ENCODE data around the gene CDK15. TPM values are rescaled to one million over a fixed set of nuclear protein-coding genes. Genes with fewer than 3 reads are reported as not detected.
"Not testable (repeated sequence)": the region's sequence is repeated elsewhere in the genome, so short reads cannot be mapped to it uniquely, and the experiment has no call there.

The CDK15 gene
- not detected for total RNA-seq

- ATAC-seq (replicated peaks): no peak
- no peak within 1 kb of the TSS for H3K4me3 Mint-ChIP-seq
- no peaks in the 10 kb centered on the region for H3K4me1 Mint-ChIP-seq
- H3K9me3 Mint-ChIP-seq: no peaks in the 10 kb centered on the region
- no peak within 1 kb of the TSS for H3K27ac Mint-ChIP-seq
- H3K36me3 Mint-ChIP-seq (ENCODE audit: low read depth): no peaks in the 10 kb centered on the region
- peaks cover 27% of the 10 kb centered on the region for H3K27me3 Mint-ChIP-seq
Measured at GRCh38 chr2:201806442-201807170, at the start of gene CDK15. Gene CDK15 (plus strand): TSS chr2:201806537. CDS start chr2:201806665, 128 bp downstream.

- Mint-ChIP-seq H3K27me3 (no peaks in the 10 kb centered on the region), H3K4me1 (no peaks in the 10 kb centered on the region), H3K4me3 (no peak overlapping the region), H3K36me3 (ENCODE audit: low read depth) (peaks cover 39% of the 10 kb centered on the region), H3K27ac (no peak overlapping the region), H3K9me3 (no peaks in the 10 kb centered on the region)
- ATAC-seq (replicated peaks): no peak
Measured at GRCh38 chr2:201758234-201758633, 48.1 kb upstream of the CDK15 start.

GRCh38 chr2:201758873-201759272 is 47.5 kb upstream of the CDK15 start:
- no peak overlapping the region for H3K27ac Mint-ChIP-seq

GRCh38 chr2:201759567-201759966 is 46.8 kb upstream of the CDK15 start:
- Mint-ChIP-seq H3K36me3 (ENCODE audit: low read depth) (peaks cover 47% of the 10 kb centered on the region), H3K9me3 (no peaks in the 10 kb centered on the region), H3K4me3 (no peak overlapping the region), H3K27me3 (no peaks in the 10 kb centered on the region), H3K27ac (no peak overlapping the region), H3K4me1 (no peaks in the 10 kb centered on the region)
- ATAC-seq (replicated peaks): no peak

More at GRCh38 chr2:201758873-201759272, 47.5 kb upstream of the CDK15 start:
- no peak overlapping the region for H3K4me3 Mint-ChIP-seq
- no peak for ATAC-seq (replicated peaks)
- no peaks in the 10 kb centered on the region for H3K27me3 Mint-ChIP-seq
- peaks cover 42% of the 10 kb centered on the region for H3K36me3 Mint-ChIP-seq (ENCODE audit: low read depth)
- no peaks in the 10 kb centered on the region for H3K9me3 Mint-ChIP-seq
- no peaks in the 10 kb centered on the region for H3K4me1 Mint-ChIP-seq

- Mint-ChIP-seq H3K36me3 (ENCODE audit: low read depth) (peaks cover 55% of the 10 kb centered on the region), H3K9me3 (no peaks in the 10 kb centered on the region), H3K27me3 (no peaks in the 10 kb centered on the region), H3K27ac (no peak overlapping the region), H3K4me3 (no peak overlapping the region), H3K4me1 (no peaks in the 10 kb centered on the region)
- no peak for ATAC-seq (replicated peaks)
Measured at GRCh38 chr2:201761101-201761500, 45.2 kb upstream of the CDK15 start.

- not testable (repeated sequence) for H3K4me3 Mint-ChIP-seq; H3K27ac Mint-ChIP-seq; H3K9me3 Mint-ChIP-seq; H3K4me1 Mint-ChIP-seq; ATAC-seq (replicated peaks); H3K27me3 Mint-ChIP-seq
- peaks cover 47% of the 10 kb centered on the region for H3K36me3 Mint-ChIP-seq (ENCODE audit: low read depth)
Measured at GRCh38 chr2:201764469-201764868, 41.9 kb upstream of the CDK15 start.

- Mint-ChIP-seq H3K36me3 (ENCODE audit: low read depth) (peaks cover 33% of the 10 kb centered on the region), H3K9me3 (no peaks in the 10 kb centered on the region), H3K27ac (no peak overlapping the region), H3K4me1 (no peaks in the 10 kb centered on the region), H3K4me3 (no peak overlapping the region), H3K27me3 (no peaks in the 10 kb centered on the region)
- ATAC-seq (replicated peaks): no peak
Measured at GRCh38 chr2:201765799-201766198, 40.5 kb upstream of the CDK15 start.

- Mint-ChIP-seq H3K4me1 (peaks cover 9% of the 10 kb centered on the region), H3K27me3 (no peaks in the 10 kb centered on the region), H3K36me3 (ENCODE audit: low read depth) (peaks cover 17% of the 10 kb centered on the region), H3K4me3 (no peak overlapping the region), H3K9me3 (no peaks in the 10 kb centered on the region), H3K27ac (no peak overlapping the region)
- no peak for ATAC-seq (replicated peaks)
Measured at GRCh38 chr2:201768918-201769317, 37.4 kb upstream of the CDK15 start.

GRCh38 chr2:201769666-201770373 is 36.5 kb upstream of the CDK15 start:
- Mint-ChIP-seq H3K36me3 (ENCODE audit: low read depth) (peaks cover 13% of the 10 kb centered on the region), H3K4me3 (no peak overlapping the region), H3K4me1 (peaks cover 12% of the 10 kb centered on the region), H3K9me3 (no peaks in the 10 kb centered on the region), H3K27me3 (no peaks in the 10 kb centered on the region), H3K27ac (no peak overlapping the region)
- ATAC-seq (replicated peaks): no peak

- no peaks in the 10 kb centered on the region for H3K36me3 Mint-ChIP-seq (ENCODE audit: low read depth)
- peaks cover 12% of the 10 kb centered on the region for H3K4me1 Mint-ChIP-seq
- H3K4me3 Mint-ChIP-seq: no peak overlapping the region
- no peaks in the 10 kb centered on the region for H3K27me3 Mint-ChIP-seq
- ATAC-seq (replicated peaks): no peak
- H3K27ac Mint-ChIP-seq: no peak overlapping the region
- H3K9me3 Mint-ChIP-seq: no peaks in the 10 kb centered on the region
Measured at GRCh38 chr2:201773990-201774389, 32.3 kb upstream of the CDK15 start.

GRCh38 chr2:201774546-201774945 is 31.8 kb upstream of the CDK15 start:
- Mint-ChIP-seq H3K9me3 (no peaks in the 10 kb centered on the region), H3K27ac (no peak overlapping the region), H3K4me3 (no peak overlapping the region), H3K4me1 (peaks cover 12% of the 10 kb centered on the region), H3K27me3 (no peaks in the 10 kb centered on the region), H3K36me3 (ENCODE audit: low read depth) (no peaks in the 10 kb centered on the region)
- no peak for ATAC-seq (replicated peaks)

- no peak overlapping the region for H3K27ac Mint-ChIP-seq
- peaks cover 19% of the 10 kb centered on the region for H3K4me1 Mint-ChIP-seq
- H3K36me3 Mint-ChIP-seq (ENCODE audit: low read depth): no peaks in the 10 kb centered on the region
- ATAC-seq (replicated peaks): no peak
- no peak overlapping the region for H3K4me3 Mint-ChIP-seq
- no peaks in the 10 kb centered on the region for H3K9me3 Mint-ChIP-seq
- H3K27me3 Mint-ChIP-seq: no peaks in the 10 kb centered on the region
Measured at GRCh38 chr2:201775326-201775725, 31.0 kb upstream of the CDK15 start.

GRCh38 chr2:201777043-201777442 is 29.3 kb upstream of the CDK15 start:
- no peak for ATAC-seq (replicated peaks)
- Mint-ChIP-seq H3K9me3 (no peaks in the 10 kb centered on the region), H3K4me3 (no peak overlapping the region), H3K27ac (no peak overlapping the region), H3K27me3 (no peaks in the 10 kb centered on the region), H3K4me1 (peaks cover 24% of the 10 kb centered on the region), H3K36me3 (ENCODE audit: low read depth) (no peaks in the 10 kb centered on the region)

GRCh38 chr2:201777869-201778268 is 28.5 kb upstream of the CDK15 start:
- Mint-ChIP-seq H3K4me3 (no peak overlapping the region), H3K27me3 (no peaks in the 10 kb centered on the region), H3K36me3 (ENCODE audit: low read depth) (no peaks in the 10 kb centered on the region), H3K27ac (no peak overlapping the region), H3K9me3 (no peaks in the 10 kb centered on the region), H3K4me1 (peaks cover 24% of the 10 kb centered on the region)
- no peak for ATAC-seq (replicated peaks)

Measured in activated T-helper 17 cell treated with anti-CD3 and anti-CD28 coated beads, Interleukin-2, amount 50 U/mL, for 72 hours (primary cell).